Astrocyte (in vitro differentiated cells and primary cell): ENCODE results near the gene GH1. TPM values are rescaled to one million over a fixed set of nuclear protein-coding genes. Genes with fewer than 3 reads are reported as not detected.
A peak's percentile ranks its signal among the peaks of the same experiment; 100 is the strongest.

Experiments used
- DNase-seq: peaks from one replicate; pipeline ENCODE4 v3.0.0-alpha.2; 2010; ENCODE audit warnings: low read depth
- FAIRE-seq: peaks from 2 replicates; lab custom pipeline; 2011; peaks lifted over from hg19 to GRCh38; lab: Jason Lieb, UNC
- H2AFZ ChIP-seq: 2 replicates; pipeline ENCODE4 v1.6.0; 2012; ENCODE audit warnings: low read depth, low read length, inconsistent platforms
- H3K27ac ChIP-seq: 2 replicates; pipeline ENCODE4 v1.5.1; 2011; ENCODE audit warnings: low read depth, low read length, inconsistent platforms
- H3K27me3 ChIP-seq: 2 replicates; pipeline ENCODE4 v1.6.0; 2011; ENCODE audit warnings: low read length, inconsistent platforms; ENCODE audit not compliant: insufficient read depth
- H3K36me3 ChIP-seq: 2 replicates; pipeline ENCODE4 v1.5.1; 2011; ENCODE audit warnings: low read length, inconsistent platforms; ENCODE audit not compliant: insufficient read depth
- H3K4me1 ChIP-seq: 2 replicates; pipeline ENCODE4 v1.5.1; 2011; ENCODE audit warnings: low read length, inconsistent platforms; ENCODE audit not compliant: insufficient read depth
- H3K4me2 ChIP-seq: 2 replicates; pipeline ENCODE4 v1.6.0; 2012; ENCODE audit warnings: low read length, inconsistent platforms
- H3K4me3 ChIP-seq: 2 replicates; pipeline ENCODE4 v1.5.1; 2011; ENCODE audit warnings: low read depth, mild to moderate bottlenecking, low read length, inconsistent platforms; ENCODE audit not compliant: insufficient read depth
- H3K79me2 ChIP-seq: 2 replicates; pipeline ENCODE4 v1.6.0; 2012; ENCODE audit warnings: mild to moderate bottlenecking, low read length, inconsistent platforms; ENCODE audit not compliant: insufficient read depth
- H3K9ac ChIP-seq: 2 replicates; pipeline ENCODE4 v1.6.0; 2012; ENCODE audit warnings: mild to moderate bottlenecking, low read length, inconsistent platforms
- H3K9me3 ChIP-seq: 2 replicates; pipeline ENCODE4 v1.5.1; 2012; ENCODE audit warnings: low read depth, mild to moderate bottlenecking, low read length, inconsistent platforms; ENCODE audit not compliant: insufficient read depth
- H4K20me1 ChIP-seq: 2 replicates; pipeline ENCODE4 v1.6.0; 2012; ENCODE audit warnings: low read length, inconsistent platforms; ENCODE audit not compliant: insufficient read depth
- H3K27ac Mint-ChIP-seq: one replicate; pipeline ENCODE4 v1.8.0; 2021; ENCODE audit warnings: mild to moderate bottlenecking, mixed read lengths; ENCODE audit not compliant: unreplicated experiment
- H3K27me3 Mint-ChIP-seq: one replicate; pipeline ENCODE4 v1.8.0; 2021; ENCODE audit warnings: low read depth, mixed read lengths; ENCODE audit not compliant: unreplicated experiment
- H3K36me3 Mint-ChIP-seq: one replicate; pipeline ENCODE4 v1.8.0; 2021; ENCODE audit warnings: low read depth, mixed read lengths; ENCODE audit not compliant: unreplicated experiment
- H3K4me1 Mint-ChIP-seq: one replicate; pipeline ENCODE4 v1.8.0; 2021; ENCODE audit warnings: low read depth, mixed read lengths; ENCODE audit not compliant: unreplicated experiment
- H3K4me3 Mint-ChIP-seq: one replicate; pipeline ENCODE4 v1.8.0; 2021; ENCODE audit warnings: mild to moderate bottlenecking, moderate library complexity, mixed read lengths; ENCODE audit not compliant: unreplicated experiment
- H3K9me3 Mint-ChIP-seq: one replicate; pipeline ENCODE4 v1.8.0; 2021; ENCODE audit warnings: mild to moderate bottlenecking, mixed read lengths; ENCODE audit not compliant: unreplicated experiment
- CTCF ChIP-seq: IDR thresholded peaks from 2 replicates; pipeline ENCODE4 v1.5.1; 2011; ENCODE audit warnings: low read depth, mild to moderate bottlenecking, inconsistent platforms, low read length, moderate library complexity; ENCODE audit not compliant: insufficient read depth
- EZH2 ChIP-seq: IDR thresholded peaks from 2 replicates; pipeline ENCODE4 v1.6.1; 2012; ENCODE audit warnings: mild to moderate bottlenecking, low read length, inconsistent platforms; ENCODE audit not compliant: insufficient read depth
- total RNA-seq: library from RNA; stranded (reverse); gene quantifications from 2 replicates; pipeline ENCODE4 v1.2.1, GENCODE V29; 2021

Gene GH1
- total RNA-seq, 1 donor from 2014 or later, result not detected

- no peak overlapping the region for H2AFZ ChIP-seq
- no peaks in the 10 kb centered on the region for H3K9me3 Mint-ChIP-seq
- no peaks in the 10 kb centered on the region for H3K4me1 ChIP-seq
- H3K36me3 ChIP-seq, result no peaks in the 10 kb centered on the region
- H4K20me1 ChIP-seq, result no peaks in the 10 kb centered on the region
- H3K27ac ChIP-seq, result no peak overlapping the region
- H3K36me3 Mint-ChIP-seq, result no peaks in the 10 kb centered on the region
- H3K27me3 ChIP-seq, result no peaks in the 10 kb centered on the region
- H3K4me3 Mint-ChIP-seq, result no peak overlapping the region
- peaks cover 28% of the 10 kb centered on the region for H3K27me3 Mint-ChIP-seq
- H3K4me2 ChIP-seq, result no peak overlapping the region
- no peak overlapping the region for H3K9ac ChIP-seq
- no peaks in the 10 kb centered on the region for H3K4me1 Mint-ChIP-seq
- no peak overlapping the region for H3K27ac Mint-ChIP-seq
- H3K9me3 ChIP-seq, result no peaks in the 10 kb centered on the region
- TF ChIP-seq EZH2 (no peak), CTCF (no peak)
- no peak for FAIRE-seq
- no peak for DNase-seq
- H3K4me3 ChIP-seq, result no peak overlapping the region
- no peaks in the 10 kb centered on the region for H3K79me2 ChIP-seq
Measured at GRCh38 chr17:63963123-63963522, 44.5 kb upstream of the GH1 start.

GRCh38 chr17:63962298-63962744 is 43.7 kb upstream of the GH1 start:
- Histone ChIP-seq H3K4me1 (no peaks in the 10 kb centered on the region), H2AFZ (no peak overlapping the region), H3K27me3 (no peaks in the 10 kb centered on the region), H3K79me2 (no peaks in the 10 kb centered on the region), H3K4me3 (no peak overlapping the region), H3K9me3 (no peaks in the 10 kb centered on the region), H3K27ac (no peak overlapping the region), H3K9ac (no peak overlapping the region), H3K36me3 (no peaks in the 10 kb centered on the region), H3K4me2 (no peak overlapping the region), H4K20me1 (no peaks in the 10 kb centered on the region)
- no peaks in the 10 kb centered on the region for H3K4me1 Mint-ChIP-seq
- TF ChIP-seq CTCF (no peak), EZH2 (no peak)
- no peak for FAIRE-seq
- DNase-seq, result no peak
- peaks cover 25% of the 10 kb centered on the region for H3K27me3 Mint-ChIP-seq
- no peaks in the 10 kb centered on the region for H3K36me3 Mint-ChIP-seq
- H3K4me3 Mint-ChIP-seq, result no peak overlapping the region
- H3K9me3 Mint-ChIP-seq, result no peaks in the 10 kb centered on the region
- H3K27ac Mint-ChIP-seq, result no peak overlapping the region

- FAIRE-seq (no peak), DNase-seq (peak; percentile 14)
- Histone ChIP-seq H3K4me2 (peak overlapping the region; percentile 56), H3K9me3 (no peaks in the 10 kb centered on the region), H3K9ac (no peak overlapping the region), H3K4me1 (no peaks in the 10 kb centered on the region), H3K79me2 (no peaks in the 10 kb centered on the region), H3K36me3 (no peaks in the 10 kb centered on the region), H3K4me3 (no peak overlapping the region), H3K27me3 (no peaks in the 10 kb centered on the region), H4K20me1 (no peaks in the 10 kb centered on the region), H2AFZ (no peak overlapping the region), H3K27ac (no peak overlapping the region)
- Mint-ChIP-seq H3K4me3 (peak overlapping the region; percentile 45), H3K9me3 (no peaks in the 10 kb centered on the region), H3K4me1 (peaks cover under 1% of the 10 kb centered on the region), H3K27me3 (peaks cover 25% of the 10 kb centered on the region), H3K27ac (no peak overlapping the region), H3K36me3 (no peaks in the 10 kb centered on the region)
- TF ChIP-seq CTCF, result no peak
- no peak for TF ChIP-seq EZH2
Measured at GRCh38 chr17:63961355-63962212, 42.9 kb upstream of the GH1 start.
